NCI-H2029 treated with DMSO at 0.1 percent for 48 hours (cell line): Measurements from ENCODE around the gene ZNF316.
"Not testable (repeated sequence)": the region's sequence is repeated elsewhere in the genome, so short reads cannot be mapped to it uniquely, and the experiment has no call there.

Source experiments
- DNase-seq: peaks from one replicate; lab custom pipeline; 2025; lab: John Stamatoyannopoulos, UW

Gene ZNF316

GRCh38 chr7:6647080-6647479 lies 10.0 kb downstream of the ZNF316 start:
- DNase-seq, result no peak

GRCh38 chr7:6647541-6647940 lies 10.4 kb downstream of the ZNF316 start:
- no peak for DNase-seq

GRCh38 chr7:6648066-6648814 lies 11.1 kb downstream of the ZNF316 start:
- DNase-seq, result no peak

- DNase-seq, result no peak
Observed at GRCh38 chr7:6648815-6649104, 11.6 kb downstream of the ZNF316 start.

- DNase-seq, result no peak
Observed at GRCh38 chr7:6649241-6649961, 12.3 kb downstream of the ZNF316 start.

- DNase-seq, result no peak
Observed at GRCh38 chr7:6650086-6650485, 13.0 kb downstream of the ZNF316 start.

GRCh38 chr7:6650521-6651011 lies 13.4 kb downstream of the ZNF316 start:
- DNase-seq, result no peak

- DNase-seq, result no peak
Observed at GRCh38 chr7:6651851-6652445, 14.8 kb downstream of the ZNF316 start.

- DNase-seq, result no peak
Observed at GRCh38 chr7:6652446-6653011, 15.4 kb downstream of the ZNF316 start.

- no peak for DNase-seq
Observed at GRCh38 chr7:6653071-6654003, 16.2 kb downstream of the ZNF316 start.

GRCh38 chr7:6654113-6654841 lies 17.2 kb downstream of the ZNF316 start:
- no peak for DNase-seq

GRCh38 chr7:6654842-6655610 lies 17.9 kb downstream of the ZNF316 start:
- DNase-seq, result no peak

- DNase-seq, result no peak
Observed at GRCh38 chr7:6655636-6656385, 18.7 kb downstream of the ZNF316 start.

GRCh38 chr7:6656413-6656812 lies 19.3 kb downstream of the ZNF316 start:
- no peak for DNase-seq

GRCh38 chr7:6658618-6659345 lies 21.7 kb downstream of the ZNF316 start:
- no peak for DNase-seq

- DNase-seq, result not testable (repeated sequence)
Observed at GRCh38 chr7:6670851-6671250, 33.7 kb downstream of the ZNF316 start.

GRCh38 chr7:6675807-6676405 lies 38.8 kb downstream of the ZNF316 start:
- DNase-seq, result no peak

- no peak for DNase-seq
Observed at GRCh38 chr7:6680146-6680545, 43.0 kb downstream of the ZNF316 start.
